ENCODE measurements around the gene NR1H4.
"Not testable (repeated sequence)": the region's sequence is repeated elsewhere in the genome, so short reads cannot be mapped to it uniquely, and the experiment has no call there.

The NR1H4 gene

DNA sequence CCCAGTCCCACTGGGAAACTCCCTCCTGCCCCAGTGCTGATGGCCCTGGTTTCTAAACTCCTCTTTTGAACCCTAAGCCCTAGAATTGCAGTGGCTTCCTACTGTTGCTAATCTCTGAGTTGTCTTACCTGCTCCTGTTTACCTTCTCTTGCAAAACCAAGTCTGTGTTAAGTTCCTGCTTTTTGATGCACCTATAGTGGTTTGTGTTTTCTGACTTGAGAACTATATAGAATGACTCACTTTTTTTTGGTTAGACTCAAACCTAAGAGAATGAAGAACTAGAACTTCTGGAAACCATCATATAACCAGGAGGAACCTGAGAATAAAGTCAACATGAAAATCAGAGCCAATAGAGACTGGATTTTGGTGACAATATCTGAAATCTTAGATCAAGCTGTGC is 94.3 kb downstream of the NR1H4 start:
- DNase-seq (ENCODE audit: low read depth), result no peak

GRCh38 chr12:100572184-100572583 is 98.5 kb downstream of the NR1H4 start:
- no peak for DNase-seq (ENCODE audit: low read depth)

- peak; percentile 89 for DNase-seq (ENCODE audit: low read depth)
Measured at GRCh38 chr12:100573292-100574186, 99.9 kb downstream of the NR1H4 start, which contains the start of gene GAS2L3. Gene GAS2L3 (plus strand): TSS chr12:100573684. CDS start chr12:100594905, 21,221 bp downstream.

- DNase-seq (ENCODE audit: low read depth), result peak; percentile 35
Measured at GRCh38 chr12:100574187-100575074, 100.8 kb downstream of the NR1H4 start.

- peak; percentile 89 for DNase-seq (ENCODE audit: low read depth)
Measured at GRCh38 chr12:100576331-100577036, 102.8 kb downstream of the NR1H4 start.

- DNase-seq (ENCODE audit: low read depth), result no peak
Measured at GRCh38 chr12:100578923-100579322, 105.3 kb downstream of the NR1H4 start.

- DNase-seq (ENCODE audit: low read depth), result peak; percentile 14
Measured at GRCh38 chr12:100579844-100580243, 106.2 kb downstream of the NR1H4 start.

DNA sequence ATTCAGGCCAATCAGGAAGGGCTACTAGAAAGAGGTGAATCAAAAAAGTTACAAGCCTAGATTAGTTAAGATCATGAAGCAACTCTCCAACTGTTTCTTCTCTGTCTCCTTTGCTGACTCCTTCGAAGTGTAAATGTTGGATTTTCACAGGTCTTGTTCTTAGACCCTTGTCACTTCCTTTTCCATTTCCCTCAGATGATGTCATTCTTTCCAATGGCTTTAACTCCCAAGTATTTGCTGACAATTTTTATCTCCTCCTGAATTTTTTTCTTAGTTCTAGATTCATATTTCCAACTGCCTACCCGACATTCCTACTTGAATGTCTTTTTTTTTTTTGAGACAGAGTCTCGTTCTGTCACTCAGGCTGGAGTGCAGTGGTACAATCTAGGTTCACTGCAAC is 110.6 kb downstream of the NR1H4 start:
- DNase-seq (ENCODE audit: low read depth), result no peak

DNA sequence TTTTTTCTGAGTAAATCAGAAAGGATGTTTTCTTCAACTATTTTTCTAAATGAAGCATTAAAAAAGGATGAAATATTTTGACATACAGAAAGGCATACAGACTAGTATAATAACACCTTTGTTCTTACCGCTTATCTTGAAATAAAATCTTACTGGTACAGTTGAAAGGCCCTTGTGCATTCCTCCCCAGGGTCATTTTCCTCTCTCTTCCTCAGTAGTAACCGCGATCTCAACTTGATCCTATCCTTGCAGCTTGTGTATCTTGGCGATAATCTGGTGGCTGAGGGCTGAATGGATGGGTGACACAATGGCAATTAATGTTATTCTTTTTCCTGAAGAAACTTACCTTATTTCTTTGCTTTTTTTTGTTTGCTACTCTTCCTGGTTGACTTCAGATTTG is 118.3 kb downstream of the NR1H4 start:
- no peak for DNase-seq (ENCODE audit: low read depth)

DNA sequence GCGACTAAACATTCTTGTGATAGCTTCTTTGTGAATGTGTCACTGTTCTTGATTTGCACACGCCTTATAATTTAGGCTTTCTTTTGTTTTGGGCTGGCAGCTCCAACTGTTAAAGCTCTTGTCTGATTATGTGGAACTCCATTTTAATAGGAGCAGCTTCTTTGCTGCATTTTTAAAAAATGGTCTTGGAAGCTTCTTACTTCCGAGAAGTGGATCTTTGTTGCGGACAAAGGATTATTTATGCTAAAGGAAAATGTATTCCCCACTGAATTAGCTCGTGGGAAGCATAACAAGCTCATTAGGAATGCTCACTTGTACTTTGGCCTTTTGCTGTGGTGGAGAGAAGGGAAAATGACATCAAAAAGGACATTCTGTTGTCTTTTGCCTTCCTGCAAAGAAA is 119.8 kb downstream of the NR1H4 start:
- DNase-seq (ENCODE audit: low read depth), result peak; percentile 38

DNA sequence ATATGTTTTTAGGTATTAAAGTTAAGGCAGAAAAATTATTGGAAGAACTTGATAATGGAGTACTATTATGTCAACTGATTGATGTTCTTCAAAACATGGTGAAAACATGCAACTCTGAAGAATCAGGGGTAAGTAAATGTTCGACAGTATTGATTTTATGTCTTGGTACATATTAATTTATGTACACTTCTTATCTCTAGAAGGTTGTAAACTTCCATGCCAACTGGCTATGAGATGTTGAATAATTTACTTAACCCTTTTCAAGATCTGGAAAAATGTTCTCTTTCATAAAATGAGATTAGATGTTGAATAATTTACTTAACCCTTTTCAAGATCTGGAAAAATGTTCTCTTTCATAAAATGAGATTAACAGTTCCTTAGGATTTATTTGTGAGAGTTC is 128.0 kb downstream of the NR1H4 start:
- no peak for DNase-seq (ENCODE audit: low read depth)

DNA sequence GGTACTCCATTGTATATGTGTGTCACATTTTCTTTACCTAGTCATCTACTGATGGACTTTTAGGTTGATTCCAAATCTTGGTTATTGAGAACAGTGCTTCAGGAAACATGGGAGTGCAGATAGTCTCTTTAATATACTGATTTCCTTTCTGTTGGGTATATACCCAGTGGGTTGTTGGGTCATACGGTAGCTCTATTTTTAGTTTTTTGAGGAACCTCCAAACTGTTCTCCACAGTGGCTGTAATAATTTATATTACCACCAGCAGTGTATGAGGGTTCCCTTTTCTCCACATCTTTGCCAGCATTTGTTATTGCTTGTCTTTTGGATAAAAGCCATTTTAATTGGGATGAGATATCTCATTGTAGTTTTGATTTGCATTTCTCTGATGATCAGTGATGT is 129.3 kb downstream of the NR1H4 start:
- not testable (repeated sequence) for DNase-seq (ENCODE audit: low read depth)

DNA sequence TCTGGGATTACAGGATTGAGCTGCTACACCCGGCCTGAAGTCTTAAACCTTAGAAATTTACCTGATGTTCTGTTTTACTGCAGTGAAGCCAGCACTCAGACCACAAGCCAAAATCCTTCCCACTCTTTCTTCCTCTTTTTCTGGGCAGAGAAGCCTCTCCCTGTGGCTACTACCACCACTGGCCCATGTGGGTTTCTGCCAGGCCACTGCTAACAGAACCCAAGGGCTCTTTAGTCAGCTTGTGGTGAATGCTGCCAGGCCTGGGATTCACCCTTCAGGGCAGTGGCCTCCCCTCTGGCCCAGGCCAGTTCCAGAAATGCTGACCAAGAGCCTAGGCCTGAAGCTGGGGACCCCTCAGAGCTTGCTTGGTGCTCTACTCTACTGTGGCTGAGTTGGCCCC is 135.1 kb downstream of the NR1H4 start:
- DNase-seq (ENCODE audit: low read depth), result no peak

DNA sequence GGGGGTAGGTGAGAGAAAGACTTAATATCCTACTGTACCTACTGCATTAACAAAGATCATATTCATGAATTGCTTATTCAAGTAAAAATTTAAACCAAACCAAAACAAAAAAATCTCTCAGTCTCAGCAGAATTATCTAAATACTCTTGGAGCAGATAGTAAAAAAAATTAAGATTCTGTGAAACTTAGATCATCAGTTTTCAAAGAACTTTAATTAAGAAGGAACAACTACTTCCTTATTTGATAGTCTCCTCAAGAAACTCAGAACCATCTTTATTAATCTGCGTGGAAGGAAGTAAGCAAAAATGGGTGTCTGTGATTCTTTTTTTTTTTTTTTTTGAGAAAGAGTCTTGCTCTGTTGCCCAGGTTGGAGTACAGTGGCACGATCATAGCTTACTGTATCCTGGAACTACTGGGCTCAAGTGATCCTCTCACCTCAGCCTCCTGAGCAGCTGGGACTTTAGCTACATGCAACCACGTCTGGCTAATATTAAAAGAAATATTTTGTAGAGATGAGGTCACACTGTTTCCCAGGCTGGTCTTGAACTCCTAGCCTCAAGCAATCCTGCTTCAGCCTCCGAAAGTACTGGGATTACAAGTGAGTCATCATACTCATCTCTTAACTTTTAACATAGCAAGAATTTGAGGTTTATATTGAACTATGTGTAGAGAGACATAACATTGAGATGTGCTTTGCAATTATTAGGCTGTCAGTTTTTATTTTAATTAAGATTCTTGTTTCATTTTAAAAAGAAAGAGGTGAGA is 137.2 kb downstream of the NR1H4 start:
- DNase-seq (ENCODE audit: low read depth), result peak; percentile 54

DNA sequence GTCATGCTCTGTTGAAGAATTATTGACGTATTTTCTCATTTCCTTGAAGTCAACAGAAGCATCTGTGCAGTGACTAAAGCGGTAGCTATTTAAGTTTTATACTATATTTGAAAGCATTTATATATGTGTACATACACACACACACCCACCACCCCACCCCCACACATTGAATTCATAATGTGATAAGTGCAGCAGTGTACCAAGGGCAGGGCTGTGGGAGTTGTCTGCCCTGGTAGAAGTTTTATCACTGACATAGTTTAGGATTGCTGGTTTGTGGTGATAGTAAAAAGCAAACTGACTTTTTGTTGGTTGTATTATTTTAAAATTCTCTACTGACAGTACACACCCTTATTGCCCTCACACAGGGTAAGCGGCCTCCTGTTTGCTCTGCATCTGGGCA is 138.9 kb downstream of the NR1H4 start:
- no peak for DNase-seq (ENCODE audit: low read depth)
